ENCODE results near the gene SUPT20HL1. TPM values are rescaled to one million over a fixed set of nuclear protein-coding genes. Genes with fewer than 3 reads are reported as not detected.

SUPT20HL1 gene
- total and polyA plus RNA-seq, 10 donors, result not detected

DNA sequence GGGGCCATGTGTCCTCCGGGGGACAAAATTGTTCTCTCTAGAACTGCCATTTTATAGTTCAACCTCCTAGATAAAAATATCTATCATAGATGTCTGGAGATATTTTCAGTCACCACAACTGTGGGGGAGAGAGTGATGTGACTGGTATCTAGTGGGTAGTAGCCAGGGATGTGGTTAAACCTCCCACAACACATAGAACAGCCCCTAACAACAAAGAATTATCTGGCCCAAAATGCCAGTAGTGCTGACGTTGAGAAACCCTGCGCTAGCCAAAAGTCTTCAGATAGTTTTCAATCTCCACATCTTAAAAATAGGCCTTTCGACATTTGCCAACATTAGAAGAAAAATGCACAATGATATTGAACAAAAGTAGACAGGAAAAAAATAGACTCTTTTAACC lies 27.6 kb upstream of the SUPT20HL1 start:
- 65 to 79% (median 70%) methylated on average over 4 of the region's 4 CpGs for WGBS, 5 donors
- H3K4me1 ChIP-seq, result no peaks in the 10 kb centered on the region
- peaks cover 0 to 24% (median 0%) of the 10 kb centered on the region in 7 donors for H3K27me3 ChIP-seq (replicated peaks in 1 of 7)
- H3K36me3 ChIP-seq, result no peaks in the 10 kb centered on the region
- intact Hi-C loops (cut with DNase I; ENCODE audit: low total_unique reads), result no loop called here
- H3K27ac ChIP-seq, result no peak overlapping the region
- no peak for DNase-seq
- TF ChIP-seq POLR2A (IDR thresholded peaks at IDR 0.05) (no peak), POLR2AphosphoS5 (IDR thresholded peaks at IDR 0.05) (no peak), CTCF (IDR thresholded peaks at IDR 0.05 in 8 of 11, conservative IDR thresholded peaks at IDR 0.05 in 3 of 11) (no peak)
- peaks cover 0 to 5% (median 0%) of the 10 kb centered on the region in 8 donors for H3K9me3 ChIP-seq
- no peak overlapping the region for H3K4me3 ChIP-seq

- WGBS, 5 donors, result 75 to 98% (median 84%) methylated on average over 1 of the region's 1 CpG
- H3K4me3 ChIP-seq, result no peak overlapping the region
- H3K27ac ChIP-seq, result no peak overlapping the region
- H3K27me3 ChIP-seq (replicated peaks in 1 of 7), result peaks cover 0 to 24% (median 0%) of the 10 kb centered on the region in 7 donors
- intact Hi-C loops (cut with DNase I; ENCODE audit: low total_unique reads), result no loop called here
- TF ChIP-seq CTCF (IDR thresholded peaks at IDR 0.05 in 8 of 11, conservative IDR thresholded peaks at IDR 0.05 in 3 of 11) (no peak), POLR2A (IDR thresholded peaks at IDR 0.05) (no peak), POLR2AphosphoS5 (IDR thresholded peaks at IDR 0.05) (no peak)
- H3K4me1 ChIP-seq, result no peaks in the 10 kb centered on the region
- H3K36me3 ChIP-seq, result no peaks in the 10 kb centered on the region
- H3K9me3 ChIP-seq, result peaks cover 0 to 5% (median 0%) of the 10 kb centered on the region in 8 donors
- no peak for DNase-seq
Observed at GRCh38 chrX:24333371-24333770, 27.1 kb upstream of the SUPT20HL1 start.

- intact Hi-C loops (cut with DNase I; ENCODE audit: low total_unique reads), result no loop called here
- Histone ChIP-seq H3K27ac (no peak overlapping the region), H3K9me3 (peaks cover 0 to 5% (median 0%) of the 10 kb centered on the region in 8 donors), H3K27me3 (replicated peaks in 1 of 7) (peaks cover 0 to 24% (median 0%) of the 10 kb centered on the region in 7 donors), H3K36me3 (no peaks in the 10 kb centered on the region), H3K4me1 (no peaks in the 10 kb centered on the region), H3K4me3 (no peak overlapping the region)
- TF ChIP-seq CTCF (IDR thresholded peaks at IDR 0.05 in 8 of 11, conservative IDR thresholded peaks at IDR 0.05 in 3 of 11) (no peak), POLR2AphosphoS5 (IDR thresholded peaks at IDR 0.05) (no peak), POLR2A (IDR thresholded peaks at IDR 0.05) (no peak)
- no peak for DNase-seq
Observed at GRCh38 chrX:24334461-24334860, 26.0 kb upstream of the SUPT20HL1 start.

DNA sequence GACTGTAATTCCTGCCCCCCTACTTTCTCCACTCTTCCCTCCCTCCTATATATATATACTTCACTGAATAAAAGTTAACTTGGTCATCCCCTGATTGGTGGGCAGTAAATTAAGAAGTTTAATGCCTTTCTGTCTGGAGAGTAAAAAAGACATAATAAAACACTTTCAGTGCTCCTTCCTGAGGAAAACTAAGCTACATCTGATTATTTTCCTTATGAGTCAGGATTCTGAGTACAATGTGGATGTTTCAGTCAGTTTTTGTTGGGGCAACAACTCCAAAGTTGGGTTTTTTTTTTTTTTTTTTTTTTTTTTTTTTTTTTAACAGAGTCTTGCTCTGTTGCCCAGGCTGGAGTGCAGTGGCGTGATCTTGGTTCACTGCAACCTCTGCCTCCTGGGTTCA lies 24.6 kb upstream of the SUPT20HL1 start:
- no peak overlapping the region for H3K4me3 ChIP-seq
- no peaks in the 10 kb centered on the region for H3K36me3 ChIP-seq
- DNase-seq, result no peak
- TF ChIP-seq CTCF (IDR thresholded peaks at IDR 0.05 in 8 of 11, conservative IDR thresholded peaks at IDR 0.05 in 3 of 11) (no peak), POLR2A (IDR thresholded peaks at IDR 0.05) (no peak), POLR2AphosphoS5 (IDR thresholded peaks at IDR 0.05) (no peak)
- no peak overlapping the region for H3K27ac ChIP-seq
- intact Hi-C loops (cut with DNase I; ENCODE audit: low total_unique reads), result no loop called here
- no peaks in the 10 kb centered on the region for H3K4me1 ChIP-seq
- H3K9me3 ChIP-seq, result peaks cover 0 to 5% (median 0%) of the 10 kb centered on the region in 8 donors
- peaks cover 0 to 16% (median 0%) of the 10 kb centered on the region in 7 donors for H3K27me3 ChIP-seq (replicated peaks in 1 of 7)
- 82 to 100% (median 91%) methylated on average over 1 of the region's 1 CpG for WGBS, 5 donors

All from spleen (tissue), 11 donors.